Stomach (tissue), 9 donors: Measurements from ENCODE around the gene BTNL9. TPM values are rescaled to one million over a fixed set of nuclear protein-coding genes. Genes with fewer than 3 reads are reported as not detected.

Experiments
- DNase-seq, 2 donors: peaks; one replicate each; pipeline versions ENCODE4 v3.0.0 to v3.0.0-alpha.2; 2013 to 2019
- H3K27ac ChIP-seq, 5 donors: fragments of 200-600 bp in 4 of 5; sonication (generic) in 4 of 5; one replicate each; pipeline ENCODE4 v1.5.1; 2013 to 2019; ENCODE audit warnings: mild to moderate bottlenecking in 1 of 5, moderate library complexity in 1 of 5
- H3K27me3 ChIP-seq, 3 donors: fragments of 200-600 bp; sonication (generic); one replicate each; pipeline ENCODE4 v1.5.1; 2017 to 2019; ENCODE audit warnings: mixed run types in 1 of 3
- H3K36me3 ChIP-seq, 4 donors: fragments of 200-600 bp; sonication (generic); 1 replicate in 3 of 4; 2 replicates in 1 of 4; pipeline ENCODE4 v1.5.1; 2016 to 2019
- H3K4me1 ChIP-seq, 4 donors: fragments of 200-600 bp; sonication (generic); one replicate each; pipeline ENCODE4 v1.5.1; 2016 to 2019
- H3K4me3 ChIP-seq, 4 donors: fragments of 200-600 bp; sonication (generic) in 3 of 4; one replicate each; pipeline ENCODE4 v1.5.1; 2016 to 2019; ENCODE audit warnings: mild to moderate bottlenecking in 1 of 4
- H3K9me3 ChIP-seq, 4 donors: fragments of 200-600 bp; sonication (generic); one replicate each; pipeline ENCODE4 v1.5.1; 2016 to 2019
- EP300 ChIP-seq: sonication (generic); formaldehyde crosslinking; IDR thresholded peaks from one replicate; pipeline ENCODE4 v1.6.1; 2017; ENCODE audit warnings: antibody characterized with exemption
- POLR2A ChIP-seq, 4 donors: fragments of 450-650 bp; IDR thresholded peaks; one replicate each; pipeline ENCODE4 v1.6.1; 2016; ENCODE audit warnings: antibody characterized with exemption in 4 of 4, control low read depth in 2 of 4, mild to moderate bottlenecking in 1 of 4, moderate library complexity in 1 of 4
- POLR2AphosphoS5 ChIP-seq, 3 donors: sonication (generic); formaldehyde crosslinking; IDR thresholded peaks; one replicate each; pipeline ENCODE4 v1.6.1; 2016; ENCODE audit warnings: antibody characterized with exemption in 3 of 3
- WGBS, 5 donors: extraction: QIAGEN DNeasy Blood & Tissue Kit in 3 of 5; methylation state at CpG; one replicate each; pipeline versions ENCODE4 v1.1.5 to v1.1.7; 2013 to 2018; 5-methylcytosine and 5-hydroxymethylcytosine counted together
- intact Hi-C: fragments of 100-400 bp; cut with DNase I; formaldehyde crosslinking; loops from one replicate; pipeline ENCODE4 v1.15.1; 2023; ENCODE audit warnings: low total_unique reads
- polyA plus RNA-seq, 3 donors: library from polyadenylated mRNA; stranded (reverse); fragments of 200-250 nt; gene quantifications; one replicate each; pipeline ENCODE4 v1.2.3, GENCODE V29; 2013
- total RNA-seq, 5 donors: library from RNA; depleted of rRNA; stranded (reverse); fragments of >200 nt; gene quantifications; one replicate each; pipeline versions ENCODE4 v1.1.0 to v1.2.3, GENCODE V29; 2014 to 2016
- TF ChIP-seq, protein P1 (sequence below), 7 experiments: fragments of 450-650 bp in 4 of 7; fragments of 200-600 bp in 3 of 7; sonication (generic) in 3 of 7; IDR thresholded peaks; one replicate each; pipeline ENCODE4 v1.5.1; 2016 to 2019; ENCODE audit warnings: antibody characterized with exemption in 7 of 7, control low read depth in 2 of 7, mild to moderate bottlenecking in 1 of 7
- donor health status: healthy with polysubstance abuse.
- donor health status: Bipolar disorder and iron deficiency.
- donor health status: healthy.

Gene BTNL9
- total and polyA plus RNA-seq, 8 donors: 3.5 to 108 (median 10.7) TPM

- DNase-seq: no peak
- 24 to 40% (median 36%) methylated on average over 7 of the region's 7 CpGs for WGBS, 5 donors
- TF ChIP-seq, protein P1, sequence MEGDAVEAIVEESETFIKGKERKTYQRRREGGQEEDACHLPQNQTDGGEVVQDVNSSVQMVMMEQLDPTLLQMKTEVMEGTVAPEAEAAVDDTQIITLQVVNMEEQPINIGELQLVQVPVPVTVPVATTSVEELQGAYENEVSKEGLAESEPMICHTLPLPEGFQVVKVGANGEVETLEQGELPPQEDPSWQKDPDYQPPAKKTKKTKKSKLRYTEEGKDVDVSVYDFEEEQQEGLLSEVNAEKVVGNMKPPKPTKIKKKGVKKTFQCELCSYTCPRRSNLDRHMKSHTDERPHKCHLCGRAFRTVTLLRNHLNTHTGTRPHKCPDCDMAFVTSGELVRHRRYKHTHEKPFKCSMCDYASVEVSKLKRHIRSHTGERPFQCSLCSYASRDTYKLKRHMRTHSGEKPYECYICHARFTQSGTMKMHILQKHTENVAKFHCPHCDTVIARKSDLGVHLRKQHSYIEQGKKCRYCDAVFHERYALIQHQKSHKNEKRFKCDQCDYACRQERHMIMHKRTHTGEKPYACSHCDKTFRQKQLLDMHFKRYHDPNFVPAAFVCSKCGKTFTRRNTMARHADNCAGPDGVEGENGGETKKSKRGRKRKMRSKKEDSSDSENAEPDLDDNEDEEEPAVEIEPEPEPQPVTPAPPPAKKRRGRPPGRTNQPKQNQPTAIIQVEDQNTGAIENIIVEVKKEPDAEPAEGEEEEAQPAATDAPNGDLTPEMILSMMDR (IDR thresholded peaks at IDR 0.05): no peak
- TF ChIP-seq EP300 (no peak), POLR2AphosphoS5 (IDR thresholded peaks at IDR 0.05) (no peak), POLR2A (IDR thresholded peaks at IDR 0.05) (no peak)
- Histone ChIP-seq H3K36me3 (no peaks in the 10 kb centered on the region), H3K4me1 (peaks cover 18 to 37% (median 32%) of the 10 kb centered on the region in 4 donors), H3K27ac (no peak overlapping the region), H3K4me3 (no peak overlapping the region), H3K27me3 (peaks cover 8 to 100% (median 85%) of the 10 kb centered on the region in 3 donors), H3K9me3 (no peaks in the 10 kb centered on the region)
- intact Hi-C loops: no loop called here
These were observed 14.9 kb downstream of the BTNL9 start for GRCh38 chr5:181054871-181055459.

DNA sequence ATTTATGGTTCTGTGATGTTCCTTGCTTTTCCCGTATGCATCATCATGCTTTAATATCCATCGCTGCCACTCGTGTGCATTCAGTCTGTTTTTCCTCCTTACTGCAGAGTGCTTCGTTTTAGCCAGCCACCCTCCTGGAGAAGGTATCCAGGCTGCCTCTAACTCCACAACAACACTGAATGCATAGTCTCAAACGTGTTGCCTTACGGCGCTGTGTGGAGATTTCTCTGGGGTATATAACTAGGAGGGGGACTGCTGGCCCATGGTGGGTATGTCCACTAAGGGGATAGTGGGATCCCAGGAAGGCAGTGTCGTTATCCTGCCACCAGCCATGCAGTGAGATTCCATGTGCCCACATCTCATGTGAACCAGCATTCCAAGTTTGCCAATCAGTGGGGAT lies 16.4 kb downstream of the BTNL9 start:
- TF ChIP-seq, protein P1 (IDR thresholded peaks at IDR 0.05): no peak
- no peak for TF ChIP-seq POLR2A (IDR thresholded peaks at IDR 0.05)
- TF ChIP-seq POLR2AphosphoS5 (IDR thresholded peaks at IDR 0.05): no peak
- TF ChIP-seq EP300: no peak
- Histone ChIP-seq H3K9me3 (no peaks in the 10 kb centered on the region), H3K4me3 (no peak overlapping the region), H3K4me1 (peaks cover 18 to 37% (median 32%) of the 10 kb centered on the region in 4 donors), H3K27ac (no peak overlapping the region), H3K36me3 (no peaks in the 10 kb centered on the region), H3K27me3 (peaks cover 8 to 100% (median 74%) of the 10 kb centered on the region in 3 donors)
- DNase-seq: no peak
- WGBS, 5 donors: 79 to 84% (median 80%) methylated on average over 8 of the region's 8 CpGs
- intact Hi-C loops: no loop called here

DNA sequence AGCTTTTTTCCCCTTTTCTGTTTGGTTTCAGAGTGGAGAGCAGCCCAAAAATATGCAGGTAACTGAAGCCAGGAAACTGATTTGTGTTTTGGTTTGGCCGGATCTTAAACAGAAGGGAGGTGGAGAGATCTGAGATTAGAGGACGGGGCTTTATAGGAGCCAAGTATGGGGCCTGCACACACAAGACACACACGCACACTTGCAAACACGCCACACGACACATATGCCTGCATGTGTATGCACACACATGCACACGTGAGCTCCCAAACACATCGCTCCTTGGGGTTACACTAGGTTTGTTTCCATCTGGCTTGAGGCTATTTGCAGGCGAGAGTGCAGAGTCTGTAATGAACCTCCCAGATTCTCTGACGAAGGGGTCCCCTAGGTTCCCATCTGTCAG lies 18.3 kb downstream of the BTNL9 start:
- Histone ChIP-seq H3K4me3 (no peak overlapping the region), H3K9me3 (no peaks in the 10 kb centered on the region), H3K36me3 (no peaks in the 10 kb centered on the region), H3K27ac (no peak overlapping the region), H3K27me3 (peaks cover 8 to 100% (median 59%) of the 10 kb centered on the region in 3 donors), H3K4me1 (peaks cover 5 to 20% (median 14%) of the 10 kb centered on the region in 4 donors)
- 71 to 76% (median 72%) methylated on average over 9 of the region's 9 CpGs for WGBS, 5 donors
- TF ChIP-seq POLR2AphosphoS5 (IDR thresholded peaks at IDR 0.05): no peak
- TF ChIP-seq EP300: no peak
- no peak for TF ChIP-seq POLR2A (IDR thresholded peaks at IDR 0.05)
- TF ChIP-seq, protein P1 (IDR thresholded peaks at IDR 0.05): no peak
- intact Hi-C loops: no loop called here
- DNase-seq: no peak

- Histone ChIP-seq H3K9me3 (no peaks in the 10 kb centered on the region), H3K27ac (no peak overlapping the region), H3K4me3 (peak overlapping the region in 1 of 4 donors; percentile 19), H3K27me3 (peaks cover 8 to 100% (median 54%) of the 10 kb centered on the region in 3 donors), H3K4me1 (peaks cover under 1 to 15% (median 9%) of the 10 kb centered on the region in 4 donors), H3K36me3 (no peaks in the 10 kb centered on the region)
- TF ChIP-seq POLR2AphosphoS5 (IDR thresholded peaks at IDR 0.05): no peak
- TF ChIP-seq POLR2A (IDR thresholded peaks at IDR 0.05): no peak
- TF ChIP-seq, protein P1 (IDR thresholded peaks at IDR 0.05): no peak
- TF ChIP-seq EP300: no peak
- 10 to 31% (median 14%) methylated on average over 21 to 22 of the region's 22 CpGs for WGBS, 5 donors
- intact Hi-C loops: no loop called here
- no peak for DNase-seq
These were observed 18.8 kb downstream of the BTNL9 start for GRCh38 chr5:181058786-181059296.
